ENCODE results near the gene HOXA5.
A peak's percentile ranks its signal among the peaks of the same experiment; 100 is the strongest.

The HOXA5 gene

DNA sequence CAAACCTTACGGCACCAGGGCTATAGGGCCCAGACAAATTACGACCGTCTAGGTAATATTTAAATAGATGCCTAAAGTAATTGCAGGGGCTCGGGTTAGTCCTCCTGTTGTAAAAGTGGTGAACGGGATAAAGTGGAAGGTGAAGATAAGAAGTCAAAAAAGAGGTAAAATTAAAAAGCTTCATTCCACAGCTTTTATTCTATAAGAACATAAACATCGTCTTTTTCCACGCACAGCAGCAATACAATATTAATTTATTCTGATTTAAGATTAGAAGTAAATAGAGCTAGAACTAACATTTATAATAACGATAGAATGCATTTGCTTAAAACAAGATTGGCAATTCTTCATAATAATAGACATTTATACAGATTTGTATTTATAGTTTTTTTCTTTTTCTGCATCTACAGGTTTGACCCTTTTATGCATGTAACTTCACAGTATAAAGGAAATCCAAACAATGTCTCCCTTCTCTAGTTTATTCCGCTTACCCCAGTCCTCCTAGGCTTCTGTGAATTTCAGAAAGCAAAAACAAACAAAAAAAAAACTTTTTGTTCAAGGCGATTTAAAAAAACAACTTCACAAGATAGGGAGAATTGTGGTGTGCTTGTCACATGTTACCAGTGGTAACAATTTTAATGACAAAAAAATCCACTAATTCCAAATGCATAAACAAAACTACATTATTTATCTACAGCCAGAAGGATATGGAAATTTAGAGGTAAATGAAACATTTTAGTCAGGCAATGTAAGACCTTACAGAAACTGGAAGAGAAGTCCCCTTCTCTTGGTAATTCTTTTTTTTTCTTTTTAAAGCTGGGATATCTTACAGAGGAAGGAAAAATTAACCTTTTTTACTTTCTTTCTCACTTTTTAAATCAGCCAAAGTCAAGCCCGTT is 27.2 kb upstream of the HOXA5 start:
- no peak for DNase-seq

GRCh38 chr7:27169658-27170425 is 26.4 kb upstream of the HOXA5 start:
- DNase-seq = no peak

- no peak for DNase-seq
These were observed 24.9 kb upstream of the HOXA5 start for GRCh38 chr7:27168265-27168947.

DNA sequence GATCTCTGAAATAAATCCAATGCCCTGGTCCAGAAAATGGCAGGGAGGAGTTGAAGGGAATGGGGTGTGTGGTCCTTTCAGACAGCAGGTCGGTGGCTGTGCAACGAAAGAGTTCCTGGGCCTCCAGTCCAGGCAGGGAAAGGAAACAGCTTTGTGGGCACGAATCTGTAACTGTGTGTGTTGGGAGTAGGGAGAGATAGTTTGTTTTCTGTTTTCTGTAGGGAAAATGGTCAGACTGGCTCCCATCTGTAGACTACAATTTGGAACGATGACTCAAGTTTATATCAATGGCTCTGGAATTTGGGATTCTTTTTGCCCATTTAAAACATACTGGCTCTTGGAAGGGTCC is 24.4 kb upstream of the HOXA5 start:
- no peak for DNase-seq

DNA sequence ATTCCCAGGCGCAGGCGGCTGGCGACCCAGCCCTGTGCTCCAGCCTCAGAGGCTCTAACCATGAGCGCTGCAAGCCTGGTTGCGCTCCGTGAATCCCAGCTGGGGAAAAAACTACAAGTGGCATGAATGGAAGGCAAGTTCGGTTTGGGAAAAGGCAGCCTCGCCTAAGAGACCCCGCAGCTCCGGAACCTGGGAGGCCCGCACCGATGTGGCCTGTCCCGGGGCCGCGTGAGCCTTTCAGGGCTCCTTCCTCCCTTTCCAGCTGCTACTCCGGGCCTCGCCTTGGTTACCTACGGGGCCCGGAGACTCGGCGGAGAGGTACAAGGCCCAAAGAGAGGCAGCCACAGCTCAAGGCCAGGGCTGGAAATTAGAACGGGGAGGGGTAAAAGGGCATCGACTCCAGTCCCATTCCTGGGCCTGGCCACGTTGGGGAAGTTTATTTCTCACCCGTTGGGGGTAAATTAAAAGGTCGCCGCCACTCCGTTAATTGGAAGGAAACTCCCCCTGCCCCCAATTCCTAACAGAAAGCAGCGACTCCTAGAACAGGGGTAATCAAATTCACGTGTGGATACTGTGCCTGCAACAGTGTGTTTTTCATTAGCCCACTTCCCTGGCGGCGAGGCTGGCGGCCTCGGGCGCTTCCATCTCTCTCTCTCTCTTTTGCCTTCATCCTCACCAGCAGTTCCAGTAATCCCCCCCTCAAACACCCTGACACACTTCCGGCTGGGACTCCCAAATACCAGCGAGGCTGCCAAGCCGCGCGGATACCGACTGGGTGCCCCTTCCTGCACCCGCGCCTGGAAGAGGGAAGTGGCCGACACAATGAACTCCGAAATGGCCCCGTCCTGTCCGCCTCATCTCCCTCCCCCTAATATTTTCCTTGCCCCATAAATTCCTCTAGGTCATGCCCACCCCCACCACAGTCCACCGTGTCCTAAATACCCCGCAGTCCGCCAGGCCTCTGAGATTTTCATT is 23.3 kb upstream of the HOXA5 start:
- no peak for DNase-seq

DNA sequence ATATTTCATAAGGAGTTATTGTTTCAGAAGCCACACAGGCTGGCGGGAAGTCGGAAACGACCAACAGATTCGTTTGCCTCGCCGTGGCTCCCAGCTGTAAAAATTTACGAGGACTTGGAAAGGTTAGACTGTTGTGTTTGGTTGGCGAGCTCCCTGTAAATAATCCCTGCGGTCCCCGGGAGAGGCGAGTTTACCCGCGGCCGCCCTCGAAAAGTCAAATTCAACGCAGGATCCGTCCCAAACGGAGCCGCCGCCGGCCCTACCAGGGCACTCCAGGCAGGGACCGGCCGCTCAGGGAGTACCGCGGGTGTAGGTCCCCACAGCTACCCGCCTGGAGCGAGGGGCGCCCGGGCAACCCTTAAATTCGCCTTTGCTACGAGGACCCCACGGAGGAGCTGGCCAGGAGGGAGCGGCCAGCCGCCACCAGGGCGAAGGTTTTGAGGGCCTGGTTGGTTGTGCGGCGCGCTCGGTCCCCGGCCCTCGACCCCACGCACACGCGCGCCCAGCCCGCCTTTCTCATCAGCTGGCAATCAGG is 22.6 kb upstream of the HOXA5 start:
- no peak for DNase-seq

DNA sequence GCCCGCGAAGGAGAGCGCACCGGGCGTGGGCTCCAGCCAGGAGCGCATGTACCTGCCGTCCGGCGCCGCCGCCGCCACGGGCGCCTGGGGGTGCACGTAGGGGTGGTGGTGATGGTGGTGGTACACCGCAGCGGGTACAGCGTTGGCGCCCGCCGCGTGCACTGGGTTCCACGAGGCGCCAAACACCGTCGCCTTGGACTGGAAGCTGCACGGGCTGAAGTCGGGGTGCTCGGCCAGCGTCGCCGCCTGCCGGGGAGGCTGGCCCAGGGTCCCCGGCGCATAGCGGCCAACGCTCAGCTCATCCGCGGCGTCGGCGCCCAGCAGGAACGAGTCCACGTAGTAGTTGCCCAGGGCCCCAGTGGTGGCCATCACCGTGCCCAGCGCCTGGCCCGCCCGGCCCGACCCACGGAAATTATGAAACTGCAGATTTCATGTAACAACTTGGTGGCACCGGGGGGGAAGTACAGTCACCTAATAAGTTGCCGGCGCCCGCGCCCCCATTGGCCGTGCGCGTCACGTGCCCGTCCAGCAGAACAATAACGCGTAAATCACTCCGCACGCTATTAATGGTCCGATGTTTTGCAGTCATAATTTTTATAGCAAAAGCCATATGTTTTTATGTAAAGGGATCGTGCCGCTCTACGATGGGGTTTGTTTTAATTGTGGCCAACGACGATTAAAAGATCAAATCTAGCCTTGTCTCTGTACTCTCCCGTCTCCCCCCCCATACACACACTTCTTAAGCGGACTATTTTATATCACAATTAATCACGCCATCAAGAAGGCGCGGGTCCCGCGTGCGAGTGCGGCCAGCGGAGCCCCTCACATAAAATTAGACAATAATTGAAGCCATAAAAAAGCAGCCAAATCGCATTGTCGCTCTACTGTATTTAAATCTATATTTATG is 21.9 kb upstream of the HOXA5 start, which contains the start of gene HOXA9:
TSS of gene HOXA9 (minus strand) at position 449 of the 907 bp plus-strand sequence. CDS start at position 369, 80 bp downstream.
- no peak for DNase-seq

GRCh38 chr7:27164367-27165088 is 21.0 kb upstream of the HOXA5 start:
- DNase-seq = no peak

GRCh38 chr7:27164045-27164366 is 20.5 kb upstream of the HOXA5 start:
- no peak for DNase-seq

GRCh38 chr7:27163288-27164044 is 20.0 kb upstream of the HOXA5 start:
- no peak for DNase-seq

DNA sequence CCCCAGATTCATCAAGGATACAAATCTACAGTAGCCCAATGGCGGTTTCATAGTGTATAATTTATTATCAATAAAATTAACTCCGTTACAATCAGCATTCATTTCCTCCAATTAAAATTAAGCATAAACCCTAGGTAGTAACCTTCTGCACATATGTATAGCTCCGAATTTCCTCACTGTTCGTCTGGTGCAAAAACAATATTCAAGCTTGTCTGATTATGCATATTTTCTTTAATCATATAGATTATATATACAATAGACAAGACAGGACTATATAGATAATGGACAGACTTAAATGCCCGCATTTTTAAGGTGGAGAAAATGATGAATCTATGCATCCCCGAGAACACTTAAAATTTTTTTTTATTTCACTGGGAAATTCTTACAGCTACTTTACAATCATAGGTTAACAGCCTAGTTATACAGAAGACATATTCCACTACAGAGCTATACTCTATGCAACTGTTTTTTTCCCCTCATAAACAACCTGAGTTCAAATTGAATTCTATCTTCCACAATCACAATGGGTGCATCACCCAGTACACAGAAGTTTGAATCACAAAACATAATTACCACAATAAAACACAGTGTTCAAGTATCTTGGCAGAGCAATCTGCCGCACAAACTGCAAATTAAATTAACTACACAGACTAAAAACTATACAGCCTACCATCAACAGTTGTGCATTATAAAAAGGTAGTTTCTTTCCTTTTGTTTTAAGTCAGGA is 19.2 kb upstream of the HOXA5 start:
- no peak for DNase-seq

DNA sequence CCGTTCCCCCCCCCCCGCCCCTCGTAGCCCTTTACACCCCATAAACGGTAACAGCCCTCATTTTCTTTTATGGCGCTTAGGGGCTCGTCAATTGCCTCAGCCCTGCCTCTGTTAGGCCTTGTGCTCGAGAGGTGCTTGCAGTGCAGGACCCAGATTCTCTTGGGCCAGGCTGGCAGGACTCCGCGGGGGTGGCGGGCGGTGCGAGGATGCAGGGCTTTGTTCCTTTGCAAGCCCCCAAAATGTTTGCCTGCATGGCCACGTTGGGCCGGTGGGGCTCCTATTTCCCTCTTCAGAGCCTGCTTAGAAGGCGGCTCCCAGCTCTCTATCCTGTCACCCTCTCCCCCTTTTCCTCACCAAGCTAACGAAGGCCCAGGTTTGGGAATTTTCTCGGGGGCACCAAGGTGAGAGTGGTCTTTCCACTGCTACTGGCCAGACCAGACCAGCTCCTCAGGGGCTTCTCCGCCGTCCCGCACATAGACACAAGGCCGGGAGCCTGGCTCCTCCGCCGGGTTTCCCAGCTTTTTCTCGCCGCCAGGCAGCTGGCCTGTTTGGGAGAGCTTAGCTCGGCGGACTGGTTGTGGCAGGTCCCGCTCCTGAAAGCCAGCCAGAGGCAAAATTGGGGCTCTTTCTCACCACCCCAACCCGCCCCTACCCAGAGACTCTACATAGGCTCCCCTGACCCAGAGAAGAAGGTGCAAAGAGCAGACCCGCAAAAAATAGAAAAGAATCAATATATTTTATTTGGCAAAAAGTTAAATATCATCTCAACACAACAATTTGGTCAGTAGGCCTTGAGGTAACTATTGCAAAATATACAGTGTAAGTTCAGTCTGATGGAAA is 18.5 kb upstream of the HOXA5 start:
- no peak for DNase-seq

DNA sequence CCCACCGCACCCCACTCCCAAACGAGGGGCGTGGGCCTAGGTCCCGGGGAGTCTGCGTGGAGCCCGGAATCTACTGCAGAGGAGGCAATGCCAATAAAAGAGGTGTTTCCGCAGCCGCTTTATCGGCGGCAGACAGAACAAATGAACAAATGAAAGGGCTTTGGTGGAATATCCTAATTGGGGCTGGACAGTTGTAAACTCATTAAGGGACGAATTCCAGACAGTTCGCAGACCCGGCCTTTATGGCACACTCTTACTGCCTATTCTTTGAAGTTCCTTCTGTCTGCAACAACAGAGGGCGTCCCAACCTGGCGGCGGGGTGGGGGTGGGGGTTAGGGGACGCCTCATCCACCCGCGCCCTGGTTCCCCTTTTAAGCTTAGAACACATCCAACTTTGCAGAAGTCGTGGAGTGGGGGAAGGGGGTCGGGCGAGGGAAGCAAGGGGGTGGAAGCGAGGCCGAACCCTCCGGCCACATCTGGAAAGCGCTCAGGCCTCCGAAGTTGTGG is 17.8 kb upstream of the HOXA5 start:
- DNase-seq = no peak

DNA sequence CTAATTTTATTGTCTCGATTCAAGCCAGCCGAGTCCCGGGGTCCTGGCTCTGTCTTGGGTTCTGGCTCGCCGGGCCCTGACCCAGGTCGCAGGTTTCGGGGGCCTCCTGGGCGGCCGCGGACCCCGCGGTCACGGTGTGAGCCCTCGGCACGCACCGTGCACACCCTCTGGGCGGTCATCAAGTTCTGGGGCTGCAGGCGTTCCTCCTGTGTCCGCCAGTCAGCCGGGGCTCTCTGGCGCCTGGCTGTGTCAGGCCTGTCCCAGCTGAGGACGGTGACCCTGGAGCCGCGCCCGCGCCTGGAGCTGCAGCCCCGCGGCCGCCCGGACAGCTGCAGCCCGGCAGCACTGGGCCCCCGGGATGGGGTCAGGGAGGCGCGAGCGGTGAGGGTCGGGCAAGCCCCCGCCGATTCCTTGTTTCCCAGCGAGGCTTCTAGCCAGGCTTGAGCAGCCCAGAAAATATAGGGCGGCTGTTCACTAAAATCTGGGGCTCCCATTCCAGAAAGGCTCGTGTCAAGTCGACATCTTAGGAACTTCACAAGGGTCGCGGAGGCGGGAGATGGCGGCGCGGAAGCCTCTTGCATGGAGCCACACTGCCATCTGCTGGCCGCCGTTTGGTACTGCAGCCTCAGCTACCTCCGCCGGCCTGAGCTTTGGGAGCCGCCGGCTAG is 17.2 kb upstream of the HOXA5 start:
- peak; percentile 68 to 83 (median 76) for DNase-seq

GRCh38 chr7:27160145-27160545 is 16.7 kb upstream of the HOXA5 start:
- DNase-seq = no peak

- DNase-seq = no peak
These were observed 16.0 kb upstream of the HOXA5 start for GRCh38 chr7:27159266-27160144.
